ENCODE results near the gene OSBPL10.

- TF ChIP-seq POLR2A (IDR thresholded peaks at IDR 0.05): no peak
- TF ChIP-seq CTCF (IDR thresholded peaks at IDR 0.05): no peak
Measured at GRCh38 chr3:31748933-31749295, 232.1 kb downstream of the OSBPL10 start.
